Measurements from ENCODE around the gene MRPL53.
A peak's percentile ranks its signal among the peaks of the same experiment; 100 is the strongest.
"Not testable (repeated sequence)": the region's sequence is repeated elsewhere in the genome, so short reads cannot be mapped to it uniquely, and the experiment has no call there.

Gene MRPL53

DNA sequence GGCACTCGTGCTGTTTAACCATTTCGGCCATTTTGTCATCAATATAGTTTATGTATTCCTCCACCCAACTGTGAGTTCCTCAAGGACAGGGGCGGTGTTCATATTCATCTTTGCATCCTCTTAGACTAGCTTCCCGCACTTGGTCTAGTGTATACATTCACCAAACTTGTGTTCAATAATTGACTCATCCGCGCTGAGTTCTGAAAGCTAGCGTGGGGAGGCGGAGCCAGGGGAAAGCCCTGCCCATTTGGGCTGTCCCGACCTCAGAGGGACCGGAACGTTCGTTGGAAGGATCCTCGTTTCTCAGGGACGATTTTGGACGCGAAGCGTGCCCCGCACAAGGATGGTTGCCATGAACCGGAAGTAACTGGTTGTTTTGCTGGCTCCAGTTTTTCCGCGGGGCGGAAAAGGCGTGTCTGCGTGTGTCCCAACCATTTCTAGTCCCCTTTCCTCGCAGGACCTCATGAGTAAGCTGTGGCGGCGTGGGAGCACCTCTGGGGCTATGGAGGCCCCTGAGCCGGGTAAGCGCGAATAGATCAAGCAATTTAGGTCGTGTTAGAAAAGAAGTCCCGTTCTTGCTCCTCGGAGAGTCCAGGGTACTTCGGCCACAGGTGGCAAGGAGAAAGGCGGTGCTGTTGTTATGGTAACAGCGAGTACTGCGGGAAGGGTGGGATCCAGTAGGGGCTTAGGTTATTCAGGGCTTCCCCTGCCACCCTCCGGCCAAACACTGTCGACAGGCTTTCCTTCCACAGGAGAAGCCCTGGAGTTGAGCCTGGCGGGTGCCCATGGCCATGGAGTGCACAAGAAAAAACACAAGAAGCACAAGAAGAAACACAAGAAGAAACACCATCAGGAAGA is 17.6 kb downstream of the MRPL53 start, which contains the start of gene INO80B:
INO80B (plus strand) TSS at position 434 of the 858 bp plus-strand sequence; CDS start at position 464, 30 bp downstream.
- DNase-seq (ENCODE audit: low read depth in 2 of 3, low spot score in 1 of 3) = peak; percentile 94 to 100 (median 99)

GRCh38 chr2:74450570-74451190 is 21.8 kb downstream of the MRPL53 start:
- DNase-seq (ENCODE audit: low read depth in 2 of 3, low spot score in 1 of 3) = no peak

DNA sequence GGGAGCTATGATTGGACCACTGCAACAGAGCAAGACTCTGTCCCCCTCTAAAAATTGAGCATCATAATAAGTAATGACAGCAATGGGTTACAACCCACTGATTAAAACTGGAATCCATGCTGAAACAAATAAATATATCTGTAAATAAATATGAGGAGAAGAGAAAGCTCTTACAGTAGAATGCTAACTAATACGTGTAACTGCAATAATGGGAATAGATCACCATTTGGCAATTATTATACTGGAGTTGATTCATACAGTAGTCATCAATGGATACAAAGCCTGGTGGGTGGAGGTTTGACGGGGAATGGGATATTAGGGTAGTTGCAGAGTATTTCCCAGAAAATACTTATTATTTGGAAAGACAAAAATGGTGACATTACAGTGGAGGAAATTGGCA is 23.7 kb downstream of the MRPL53 start:
- DNase-seq (ENCODE audit: low read depth in 2 of 3, low spot score in 1 of 3) = no peak

GRCh38 chr2:74447230-74447999 is 25.1 kb downstream of the MRPL53 start:
- DNase-seq (ENCODE audit: low read depth in 2 of 3, low spot score in 1 of 3) = no peak

DNA sequence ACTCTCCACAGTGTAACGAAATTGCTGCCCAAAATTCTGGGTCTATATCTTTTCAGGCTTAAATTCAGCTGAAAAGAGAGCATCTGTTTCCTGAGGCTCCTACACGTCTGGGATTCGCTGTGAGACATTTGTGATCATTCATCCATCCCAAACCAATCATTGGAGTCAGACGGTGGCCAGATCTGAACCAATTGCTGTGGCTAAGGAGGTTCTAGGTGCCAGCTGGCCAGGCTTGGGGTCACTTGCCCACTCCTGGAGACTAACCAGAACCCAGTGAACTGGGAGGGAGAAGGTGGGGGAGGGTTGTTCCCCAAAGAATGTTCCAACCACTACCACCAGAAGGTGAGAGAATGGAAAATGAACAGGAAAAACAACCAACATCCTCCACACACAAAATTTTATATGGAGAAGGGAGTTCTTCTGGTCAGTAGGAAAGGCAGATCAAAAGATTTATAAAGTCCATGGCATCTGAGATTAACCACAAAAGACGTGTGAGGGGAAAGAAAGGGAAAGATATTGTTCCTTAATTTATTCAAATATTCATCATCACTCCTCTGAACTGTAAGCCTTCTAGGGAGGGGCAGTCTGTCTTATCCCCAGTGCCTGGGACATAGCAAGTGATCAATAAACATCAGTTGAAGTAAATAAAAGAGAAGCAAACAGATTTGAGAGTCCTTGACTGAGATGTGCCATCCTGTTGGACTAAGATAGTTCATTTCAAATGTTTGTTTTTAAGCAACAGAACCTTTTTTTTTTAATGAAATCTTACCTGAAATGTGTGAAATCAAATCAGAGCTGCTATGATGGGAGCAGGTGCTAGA is 27.8 kb downstream of the MRPL53 start:
- DNase-seq (ENCODE audit: low read depth in 2 of 3, low spot score in 1 of 3) = no peak

DNA sequence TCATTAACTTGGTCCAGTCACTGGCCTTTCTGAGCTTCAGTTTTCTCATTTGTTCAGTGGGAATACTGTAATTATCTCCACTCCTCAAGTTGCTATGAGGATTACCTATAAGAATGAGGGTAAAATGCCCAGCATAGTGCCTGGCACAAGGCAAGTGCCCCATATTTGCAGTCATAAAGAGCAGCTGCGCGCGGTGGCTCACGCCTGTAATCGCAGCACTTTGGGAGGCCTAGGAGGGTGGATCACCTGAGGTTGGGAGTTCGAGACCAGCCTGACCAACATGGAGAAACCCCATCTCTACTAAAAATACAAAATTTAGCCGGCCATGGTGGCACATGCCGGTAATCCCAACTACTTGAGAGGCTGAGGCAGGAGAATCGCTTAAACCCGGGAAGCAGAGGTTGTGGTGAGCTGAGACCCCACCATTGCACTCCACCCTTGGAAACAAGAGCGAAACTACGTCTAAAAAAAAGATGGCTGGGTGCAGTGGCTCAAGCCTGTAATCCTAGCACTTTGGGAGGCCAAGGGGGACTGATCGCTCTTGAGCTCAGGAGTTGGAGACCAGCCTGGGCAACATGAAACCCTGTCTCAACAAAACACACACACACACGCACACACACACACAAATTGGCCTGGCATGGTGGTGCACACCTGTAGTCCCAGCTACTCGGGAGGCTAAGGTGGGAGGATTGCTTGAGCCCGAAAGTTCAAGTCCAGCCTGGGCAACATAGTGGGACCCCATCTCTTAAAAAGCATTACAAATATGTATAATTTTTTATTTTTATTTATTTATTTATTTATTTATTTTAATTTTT is 29.8 kb downstream of the MRPL53 start:
- not testable (repeated sequence) for DNase-seq (ENCODE audit: low read depth in 2 of 3, low spot score in 1 of 3)

DNA sequence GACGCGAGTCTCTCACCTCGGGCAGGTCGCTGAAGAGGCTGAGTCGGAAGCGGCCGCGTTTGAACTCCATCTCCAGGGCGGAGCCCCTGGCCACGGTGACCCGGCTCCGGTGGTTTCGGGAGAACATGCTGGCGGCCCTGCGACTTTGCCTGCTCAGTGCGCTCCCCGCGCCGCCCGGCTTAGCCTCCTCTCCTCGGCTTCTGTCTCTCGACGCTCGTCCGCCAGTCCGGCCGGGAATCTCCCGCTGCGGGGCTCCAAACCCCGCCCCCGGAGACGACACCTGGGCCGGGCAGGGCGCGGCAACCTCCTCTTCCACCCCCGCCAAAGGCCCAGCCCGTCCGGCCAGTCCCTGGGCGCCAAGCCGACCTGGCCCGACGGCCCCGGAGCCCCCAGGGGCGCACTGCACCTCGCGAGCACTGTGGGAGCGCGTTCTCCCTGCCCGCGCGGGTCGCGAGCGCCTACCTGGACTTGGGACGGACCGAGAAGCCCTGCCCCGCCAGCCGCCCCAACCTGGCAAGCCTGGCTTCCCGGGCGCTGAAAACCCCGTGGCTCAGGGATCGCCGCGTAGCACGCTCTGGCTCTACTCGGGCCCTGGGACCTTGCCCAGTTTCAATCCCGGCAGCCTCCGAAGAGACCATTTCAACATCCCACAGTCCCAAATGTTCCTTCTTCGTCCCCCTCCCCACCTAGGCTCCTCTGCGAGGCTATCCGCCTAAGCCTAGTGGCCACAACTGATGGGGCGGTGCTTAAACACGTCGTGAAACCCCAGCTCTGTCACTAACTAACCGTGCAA is 30.6 kb downstream of the MRPL53 start, which contains the start of gene RTKN:
RTKN (minus strand) TSS at position 248 of the 793 bp plus-strand sequence; CDS start at position 127, 121 bp downstream.
- no peak for DNase-seq (ENCODE audit: low read depth in 2 of 3, low spot score in 1 of 3)

DNA sequence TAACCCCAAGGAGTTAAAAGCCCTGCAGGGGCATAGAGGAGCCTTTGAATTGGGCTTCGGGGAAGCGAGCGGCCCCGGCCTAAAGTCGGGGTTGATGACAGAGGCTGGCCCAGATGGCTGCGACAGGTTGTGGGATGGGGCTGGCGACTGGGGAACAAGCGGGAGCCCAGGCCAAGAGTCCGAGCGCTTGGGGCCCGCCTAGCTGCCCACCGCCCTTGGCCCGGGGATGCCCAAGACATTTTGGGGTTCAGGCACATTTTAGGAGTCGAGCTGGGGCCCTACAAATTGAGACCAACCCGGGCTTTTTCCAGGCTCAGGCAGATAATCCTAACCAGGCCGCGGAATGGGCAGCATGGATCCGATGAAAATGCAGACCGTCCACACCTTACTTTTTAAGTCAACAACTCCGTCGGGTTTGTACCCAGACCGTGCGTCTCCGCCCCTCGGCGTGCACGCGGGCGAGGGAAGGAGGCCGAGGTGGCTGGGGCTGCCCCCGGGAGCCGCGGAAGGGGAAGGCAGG is 31.2 kb downstream of the MRPL53 start:
- no peak for DNase-seq (ENCODE audit: low read depth in 2 of 3, low spot score in 1 of 3)

- DNase-seq (ENCODE audit: low read depth in 2 of 3, low spot score in 1 of 3) = peak in 2 of 3 donors; percentile 39 to 56
Observed at GRCh38 chr2:74440378-74441169, 31.9 kb downstream of the MRPL53 start.

- no peak for DNase-seq (ENCODE audit: low read depth in 2 of 3, low spot score in 1 of 3)
Observed at GRCh38 chr2:74439803-74440377, 32.6 kb downstream of the MRPL53 start.

- no peak for DNase-seq (ENCODE audit: low read depth in 2 of 3, low spot score in 1 of 3)
Observed at GRCh38 chr2:74439373-74439772, 33.1 kb downstream of the MRPL53 start.

DNA sequence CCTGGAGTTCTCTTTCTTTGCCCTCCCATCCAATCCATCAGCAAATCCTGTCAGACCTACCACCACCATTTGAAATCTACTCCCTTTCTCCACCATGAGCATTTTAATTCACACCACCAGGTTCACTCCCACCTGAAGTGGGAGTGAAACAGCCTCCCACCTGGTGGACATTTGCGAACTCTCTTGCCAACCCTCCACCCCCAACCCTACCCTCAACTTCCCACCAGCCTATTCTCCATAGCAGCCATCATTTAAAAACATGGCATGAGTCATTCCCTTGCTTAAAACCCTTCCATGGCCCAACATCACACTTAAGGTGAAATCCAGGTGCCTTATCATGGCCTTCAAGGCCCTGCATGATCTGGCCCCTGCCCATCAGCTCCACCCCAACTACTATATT is 34.2 kb downstream of the MRPL53 start:
- DNase-seq (ENCODE audit: low read depth in 2 of 3, low spot score in 1 of 3) = no peak

DNA sequence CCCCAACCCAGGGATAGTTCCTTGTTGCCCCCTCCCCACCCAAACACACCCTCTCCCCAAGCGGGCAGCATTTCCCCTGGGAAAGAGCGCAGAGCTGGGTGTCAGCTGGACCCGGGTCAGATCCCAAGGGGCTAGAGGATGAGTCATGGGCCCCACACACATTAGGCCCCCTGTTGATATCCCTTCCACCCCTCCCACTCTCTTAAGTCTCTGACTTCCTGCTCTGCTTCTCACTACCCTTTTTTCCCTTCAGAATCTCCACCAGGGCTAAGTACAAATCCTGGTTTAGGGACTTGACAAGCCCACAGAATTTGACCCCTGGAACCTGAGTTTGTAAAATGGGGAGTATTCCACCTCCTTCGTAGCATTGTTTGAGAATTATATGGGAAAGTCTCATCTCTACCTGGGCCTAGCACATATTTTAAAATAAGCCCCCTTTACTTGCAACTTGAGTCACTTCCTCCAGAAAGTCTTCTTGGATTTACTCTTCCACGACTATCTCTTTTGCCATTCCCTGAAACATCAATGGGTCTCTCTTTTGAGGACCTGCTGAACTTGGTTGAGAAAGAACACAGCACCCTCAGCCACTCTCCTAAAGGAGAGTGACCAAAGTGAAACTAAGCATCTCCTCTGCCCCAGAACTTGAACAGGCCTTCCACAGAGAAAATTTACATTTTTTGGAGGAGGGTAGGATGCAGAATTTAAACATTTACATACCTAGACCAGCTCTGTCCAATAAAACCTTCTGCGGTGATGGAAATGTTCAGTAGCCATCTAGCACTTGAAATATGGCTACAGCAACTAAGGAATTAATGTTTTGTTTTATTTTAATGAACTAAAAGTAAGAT is 35.4 kb downstream of the MRPL53 start:
- no peak for DNase-seq (ENCODE audit: low read depth in 2 of 3, low spot score in 1 of 3)

DNA sequence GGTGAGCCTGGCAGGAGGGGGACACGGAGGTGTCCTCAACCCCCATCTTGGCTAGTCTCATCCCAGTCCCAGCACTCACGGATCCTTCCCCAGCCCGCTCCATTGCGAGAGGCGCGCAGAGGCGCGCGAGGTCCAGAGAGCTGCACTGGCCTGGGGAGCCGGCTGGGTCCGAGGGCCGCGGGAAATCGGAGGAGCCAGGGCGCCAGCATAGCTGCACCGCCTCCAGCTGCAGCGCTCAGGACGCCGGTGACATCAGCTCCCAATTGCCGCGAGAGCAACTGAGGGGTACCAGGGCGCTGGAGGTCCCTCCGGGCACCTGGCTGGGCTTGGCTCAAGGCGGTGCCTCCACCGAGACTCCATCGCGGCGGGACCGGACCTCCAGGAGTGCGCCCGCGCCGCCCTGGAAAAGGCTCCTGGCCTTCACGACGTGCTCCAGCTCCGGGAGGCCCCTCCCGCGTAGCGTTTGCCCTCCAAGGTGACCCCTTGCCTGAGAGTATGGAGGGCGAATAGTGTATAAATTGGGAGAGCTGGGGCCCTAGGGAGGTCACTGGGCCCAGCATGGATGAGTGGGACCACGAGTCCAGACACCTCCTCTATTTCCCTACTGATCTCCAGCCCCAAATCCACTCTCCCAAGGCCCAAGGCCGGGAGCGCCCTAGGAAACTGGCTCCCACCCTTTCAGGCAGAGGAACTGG is 36.2 kb downstream of the MRPL53 start:
- no peak for DNase-seq (ENCODE audit: low read depth in 2 of 3, low spot score in 1 of 3)

DNA sequence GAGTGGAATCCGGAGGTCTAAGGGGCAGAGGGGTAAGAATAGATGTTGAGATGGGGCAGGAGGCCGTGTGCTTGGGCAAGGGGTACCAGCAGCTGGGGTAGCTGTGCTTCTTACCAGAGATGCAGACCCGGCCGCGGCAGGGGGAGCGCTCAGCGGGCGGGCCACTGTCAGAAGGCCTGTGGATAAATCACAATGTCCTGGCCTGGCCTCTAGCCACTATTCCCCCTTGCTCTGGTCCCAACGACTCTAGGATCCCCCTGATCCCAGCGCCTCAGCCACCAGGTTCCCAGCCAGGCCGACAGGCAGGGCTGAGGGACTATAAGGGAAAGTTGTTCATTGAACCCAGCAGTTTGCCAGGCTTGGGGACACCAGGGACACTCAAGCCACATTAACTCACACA is 42.0 kb downstream of the MRPL53 start:
- DNase-seq (ENCODE audit: low read depth in 2 of 3, low spot score in 1 of 3) = no peak

Data from stimulated activated CD4-positive, alpha-beta T cell treated with anti-CD3 and anti-CD28 coated beads, Interleukin-12 subunit alpha, Interleukin-12 subunit beta, amount 100 ng/mL, for 48 hours (primary cell).